Stimulated activated CD4-positive, alpha-beta T cell treated with anti-CD3 and anti-CD28 coated beads, Interleukin-15, amount 100 ng/mL, for 48 hours (primary cell): ENCODE measurements around the gene NUP210.
"Not testable (repeated sequence)": the region's sequence is repeated elsewhere in the genome, so short reads cannot be mapped to it uniquely, and the experiment has no call there.

Source experiments
- DNase-seq, 2 donors: peaks; one replicate each; pipeline ENCODE4 v3.0.0-alpha.2; 2020; ENCODE audit warnings: low read depth in 2 of 2

NUP210 gene

GRCh38 chr3:13429631-13430291, 9.6 kb upstream of the NUP210 start:
- no peak for DNase-seq

DNA sequence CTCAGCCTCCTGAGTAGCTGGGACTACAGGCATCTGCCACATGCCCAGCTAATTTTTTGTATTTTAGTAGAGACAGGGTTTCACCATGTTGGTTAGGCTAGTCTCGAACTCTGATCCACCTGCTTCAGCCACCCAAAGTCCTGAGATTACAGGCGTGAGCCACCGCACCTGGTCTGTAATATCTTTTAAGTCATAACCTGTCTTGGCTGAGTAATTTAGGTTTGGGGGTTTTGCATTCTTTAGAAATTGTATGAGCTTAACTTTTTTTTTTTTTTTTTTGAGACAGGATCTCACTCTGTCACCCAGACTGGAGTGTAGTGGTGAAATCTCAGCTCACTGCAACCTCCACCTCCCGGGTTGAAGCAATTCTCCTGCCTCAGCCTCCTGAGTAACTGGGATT, 8.6 kb upstream of the NUP210 start:
- not testable (repeated sequence) for DNase-seq

DNA sequence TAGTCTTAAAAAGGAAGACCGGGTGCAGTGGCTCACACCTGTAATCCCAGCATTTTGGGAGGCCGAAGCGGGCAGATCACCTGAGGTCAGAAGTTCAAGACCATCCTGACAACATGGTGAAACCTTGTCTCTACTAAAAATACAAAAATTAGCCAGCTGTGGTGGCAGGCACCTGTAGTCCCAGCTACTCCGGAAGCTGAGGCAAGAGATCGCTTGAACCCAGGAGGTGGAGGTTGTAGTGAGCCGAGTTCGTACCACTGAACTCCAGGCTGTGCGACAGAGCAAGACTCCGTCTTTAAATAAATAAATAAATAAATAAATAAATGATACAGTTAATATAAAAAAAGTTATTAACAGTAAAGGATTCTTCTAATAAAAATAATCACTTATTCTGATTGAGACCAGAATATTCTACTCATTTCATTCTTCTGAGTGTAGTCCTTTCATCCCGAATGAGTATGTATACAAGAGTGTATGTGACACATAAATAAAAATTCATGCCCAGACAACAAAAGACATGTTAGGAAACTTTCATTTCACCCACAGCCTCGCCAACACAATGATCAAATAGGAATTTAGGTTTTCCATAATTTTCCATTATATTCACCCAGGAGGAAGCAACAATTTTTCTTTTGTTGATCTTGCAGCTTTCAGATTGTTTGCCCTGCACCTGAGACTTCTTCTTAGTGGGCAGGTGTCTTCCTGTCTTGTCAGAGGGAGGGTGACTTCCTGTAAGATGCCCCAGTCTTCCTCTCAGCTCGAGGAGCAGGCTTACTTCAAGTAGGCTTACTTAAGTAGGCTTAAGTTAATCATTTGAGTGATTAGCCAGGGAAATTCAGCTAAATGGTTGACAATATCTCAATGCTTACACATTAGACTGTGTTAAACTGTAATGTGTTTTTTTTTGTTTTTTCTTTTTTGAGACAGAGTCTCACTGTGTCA, 7.8 kb upstream of the NUP210 start:
- no peak for DNase-seq

DNA sequence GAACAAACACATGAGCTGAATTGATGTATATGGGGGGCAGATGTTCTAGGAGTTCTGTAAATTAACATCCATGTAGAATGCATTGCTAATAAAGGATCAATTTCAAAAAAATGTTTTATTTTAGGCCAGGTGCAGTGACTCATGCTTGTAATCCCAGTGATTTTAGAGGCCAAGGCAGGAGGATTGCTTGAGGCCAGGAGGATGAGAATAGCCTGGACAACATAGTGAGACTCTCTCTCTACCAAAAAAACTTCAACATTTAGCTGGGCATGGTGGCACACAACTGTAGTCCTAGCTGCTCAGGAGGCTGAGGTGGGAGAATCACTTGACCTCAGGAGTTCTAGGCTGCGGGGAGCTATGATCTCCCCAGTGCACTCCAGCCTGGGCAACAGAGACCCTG, 6.5 kb upstream of the NUP210 start:
- DNase-seq = no peak

GRCh38 chr3:13425689-13426088, 5.6 kb upstream of the NUP210 start:
- no peak for DNase-seq

GRCh38 chr3:13424865-13425617, 4.9 kb upstream of the NUP210 start:
- no peak for DNase-seq

- DNase-seq = no peak
Observed at GRCh38 chr3:13424141-13424844, 4.2 kb upstream of the NUP210 start.

GRCh38 chr3:13420831-13421765, 976 bp upstream of the NUP210 start:
- DNase-seq = peak; percentile 65 to 80

- peak; percentile 30 to 39 for DNase-seq
Observed at GRCh38 chr3:13419505-13420044, 547 bp downstream of the NUP210 start.

DNA sequence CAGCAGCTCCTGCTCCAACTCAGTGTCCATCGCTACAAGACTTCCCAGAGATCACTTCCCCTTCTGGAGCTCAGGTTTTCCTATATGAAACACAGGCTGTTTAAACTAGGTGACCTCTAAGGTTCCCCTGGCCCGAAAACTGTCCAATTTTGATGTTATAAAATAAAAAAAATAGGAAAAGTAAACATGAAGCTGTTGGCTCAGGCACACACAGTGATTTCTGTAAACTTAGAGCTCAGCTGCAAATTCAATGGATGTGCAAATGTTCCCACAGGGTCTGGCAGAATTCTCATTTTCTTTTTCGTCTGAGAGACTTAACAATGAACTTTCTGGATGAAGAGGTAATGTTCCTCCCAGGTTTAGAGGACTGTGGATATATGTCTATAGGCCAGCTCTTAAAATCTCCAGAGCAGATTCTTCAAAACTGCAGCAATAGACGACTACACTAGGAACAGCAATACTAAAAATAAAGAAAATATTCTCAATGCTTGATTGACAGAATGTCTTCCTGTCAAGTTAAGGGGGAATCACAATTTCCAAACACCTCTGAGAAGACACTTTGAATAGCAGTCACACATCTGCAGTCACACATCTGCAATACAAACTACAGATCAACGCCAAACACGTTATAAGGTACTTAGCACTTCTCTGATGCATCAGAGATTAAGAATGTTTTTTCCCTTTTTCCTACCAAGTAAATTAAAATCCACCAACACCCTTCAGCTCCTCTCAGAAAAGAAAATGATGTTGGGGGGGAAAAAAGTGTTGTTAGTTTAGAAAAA, 2.8 kb downstream of the NUP210 start:
- no peak for DNase-seq

- DNase-seq = no peak
Observed at GRCh38 chr3:13415997-13416793, 3.9 kb downstream of the NUP210 start.

GRCh38 chr3:13415236-13415986, 4.7 kb downstream of the NUP210 start:
- DNase-seq = no peak

DNA sequence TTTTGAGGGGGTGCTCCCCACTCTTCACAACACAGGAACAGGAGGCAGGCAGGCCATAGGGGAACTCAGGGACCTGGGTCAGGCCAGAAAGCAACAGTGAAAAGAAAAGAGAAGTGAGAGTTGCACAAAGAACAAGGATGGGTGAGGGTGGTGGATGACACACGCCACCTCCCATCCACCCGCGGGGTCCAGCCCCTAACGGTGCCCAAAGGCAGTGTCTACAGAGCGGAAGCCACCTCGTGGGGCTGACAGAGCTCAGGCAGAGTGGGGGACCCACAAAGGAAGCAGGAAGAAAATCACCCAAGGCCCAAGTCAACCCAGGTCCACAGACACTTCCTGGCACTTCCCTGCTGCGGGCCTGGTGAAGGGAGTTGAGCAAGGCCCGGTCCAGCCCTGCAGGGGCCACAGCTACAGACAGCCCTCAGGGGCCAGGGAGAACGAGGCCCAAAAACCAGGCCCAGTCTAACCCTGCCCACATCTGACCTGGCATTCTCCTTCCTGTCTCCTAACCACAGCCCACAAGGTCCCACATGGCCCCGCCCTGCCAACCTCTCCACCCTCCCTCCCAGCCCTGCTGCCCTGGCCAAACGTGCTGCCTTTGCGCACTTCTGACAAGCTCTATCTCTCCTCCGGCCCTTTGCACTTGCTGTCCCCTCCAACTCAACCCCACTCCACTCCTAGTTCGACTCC, 5.9 kb downstream of the NUP210 start:
- DNase-seq = peak; percentile 44 to 60

DNA sequence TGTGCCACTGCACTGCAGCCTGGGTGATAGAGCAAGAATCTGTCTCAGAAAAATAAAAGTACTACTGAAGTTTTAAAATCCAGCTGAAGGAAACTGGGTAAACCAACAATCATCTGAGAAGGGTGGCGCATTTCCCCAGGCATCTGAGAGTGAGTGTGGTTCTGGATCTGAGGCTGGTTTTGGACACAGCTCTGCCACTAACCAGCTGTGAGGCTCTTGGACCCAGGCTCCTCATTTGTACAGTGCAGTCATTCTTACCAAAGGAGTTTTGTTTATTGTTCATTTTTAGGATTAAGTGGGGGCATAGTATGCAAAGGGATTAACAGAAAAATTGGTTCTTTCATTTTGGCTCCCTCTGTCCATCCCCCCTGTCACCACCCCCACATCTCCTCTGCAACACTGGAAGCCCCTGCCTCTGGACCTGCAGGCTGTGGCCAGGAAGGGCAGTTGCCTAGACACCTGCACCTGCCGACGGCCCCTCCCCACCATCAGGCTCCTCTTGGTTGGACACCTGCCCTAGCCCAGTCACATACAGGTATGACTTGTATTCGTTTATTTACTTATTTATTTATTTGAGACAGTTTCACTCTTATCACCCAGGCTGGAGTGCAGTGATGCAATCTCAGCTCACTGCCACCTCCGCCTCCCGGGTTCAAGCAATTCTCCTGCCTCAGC, 8.8 kb downstream of the NUP210 start:
- no peak for DNase-seq

- DNase-seq = no peak
Observed at GRCh38 chr3:13408890-13409289, 11.2 kb downstream of the NUP210 start.

DNA sequence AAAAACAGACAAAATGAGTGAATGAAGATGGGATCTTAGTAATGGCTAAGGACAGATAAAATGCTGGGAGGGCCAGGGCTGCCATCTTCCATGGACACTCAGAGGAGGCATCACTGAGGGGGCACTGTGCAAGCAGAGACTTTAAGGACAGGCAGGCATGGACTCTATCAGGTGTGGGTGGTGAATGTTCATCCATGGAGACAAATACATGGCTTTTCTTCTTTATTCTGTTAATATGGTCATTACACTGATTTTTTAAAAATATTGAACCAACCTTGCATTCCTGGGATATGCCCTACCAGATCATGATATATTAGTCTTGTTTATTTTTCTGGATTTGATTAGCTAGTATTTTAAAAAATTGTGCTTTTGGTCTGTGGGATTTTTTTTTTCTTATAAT, 12.2 kb downstream of the NUP210 start:
- no peak for DNase-seq

DNA sequence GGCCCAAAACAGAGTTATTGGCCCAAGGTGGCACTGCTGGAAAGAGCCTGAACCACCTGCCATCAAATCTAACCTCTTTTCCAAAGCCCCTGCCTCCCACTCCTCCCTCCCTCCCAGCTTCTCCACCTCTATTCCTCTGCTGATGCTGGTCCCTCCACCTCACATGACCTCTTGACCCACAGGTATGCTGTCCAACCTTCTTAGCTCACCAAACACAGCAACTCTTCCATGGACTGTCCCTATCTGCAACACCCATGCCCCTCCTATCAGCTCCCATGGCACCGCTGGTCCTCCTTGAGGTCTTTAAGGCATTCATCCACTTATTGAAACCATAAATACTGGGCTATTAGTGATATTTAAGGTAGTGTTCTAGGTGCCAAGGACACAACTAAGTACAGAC, 12.6 kb downstream of the NUP210 start:
- no peak for DNase-seq
